Measurements from ENCODE around the gene ZNF566. TPM values are rescaled to one million over a fixed set of nuclear protein-coding genes. Genes with fewer than 3 reads are reported as not detected.

ZNF566 gene
- total and polyA plus RNA-seq, 2 donors = 6.0 to 39.4 TPM

- Histone ChIP-seq H3K4me3 (ENCODE audit: low read depth, low read length) (peak within 1 kb of the TSS; percentile 81), H3K36me3 (ENCODE audit: insufficient read depth) (no peaks in the 10 kb centered on the region), H3K27ac (ENCODE audit: low read depth) (peak within 1 kb of the TSS; percentile 78), H3K4me1 (ENCODE audit: insufficient read depth) (no peaks in the 10 kb centered on the region)
- DNase-seq (ENCODE audit: extremely low spot score) = peak; percentile 43
- WGBS = under 1% methylated on average over 70 of the region's 70 CpGs
Observed at GRCh38 chr19:36418287-36419001, 70.9 kb downstream of the ZNF566 start, which contains the start of gene ZFP82. Gene ZFP82, minus strand, starts transcription at chr19:36418644. Its CDS starts 8,855 bp downstream, at chr19:36409789.

- peak; percentile 5 for DNase-seq (ENCODE audit: extremely low spot score)
- H3K4me1 ChIP-seq (ENCODE audit: insufficient read depth) = no peaks in the 10 kb centered on the region
- WGBS = 13% methylated on average over 25 of the region's 25 CpGs
Observed at GRCh38 chr19:36417752-36418286, 71.5 kb downstream of the ZNF566 start.

GRCh38 chr19:36409841-36410240 lies 79.5 kb downstream of the ZNF566 start:
- no peak overlapping the region for H3K4me3 ChIP-seq (ENCODE audit: low read depth, low read length)
- H3K4me1 ChIP-seq (ENCODE audit: insufficient read depth) = no peaks in the 10 kb centered on the region
- no peak overlapping the region for H3K27ac ChIP-seq (ENCODE audit: low read depth)
- 66% methylated on average over 5 of the region's 5 CpGs for WGBS
- peaks cover 9% of the 10 kb centered on the region for H3K36me3 ChIP-seq (ENCODE audit: insufficient read depth)
- no peak for DNase-seq (ENCODE audit: extremely low spot score)

More at GRCh38 chr19:36417752-36418286, 71.5 kb downstream of the ZNF566 start:
- Histone ChIP-seq H3K27ac (ENCODE audit: low read depth) (peak overlapping the region; percentile 78), H3K36me3 (ENCODE audit: insufficient read depth) (no peaks in the 10 kb centered on the region), H3K4me3 (ENCODE audit: low read depth, low read length) (peak overlapping the region; percentile 81)

- Histone ChIP-seq H3K36me3 (ENCODE audit: insufficient read depth) (peaks cover 12% of the 10 kb centered on the region), H3K27ac (ENCODE audit: low read depth) (no peak overlapping the region), H3K4me1 (ENCODE audit: insufficient read depth) (no peaks in the 10 kb centered on the region), H3K4me3 (ENCODE audit: low read depth, low read length) (no peak overlapping the region)
- no peak for DNase-seq (ENCODE audit: extremely low spot score)
- 98% methylated on average over 3 of the region's 3 CpGs for WGBS
Observed at GRCh38 chr19:36408101-36408500, 81.3 kb downstream of the ZNF566 start.

- 98% methylated on average over 3 of the region's 3 CpGs for WGBS
- H3K4me3 ChIP-seq (ENCODE audit: low read depth, low read length) = no peak overlapping the region
- H3K4me1 ChIP-seq (ENCODE audit: insufficient read depth) = no peaks in the 10 kb centered on the region
- DNase-seq (ENCODE audit: extremely low spot score) = no peak
- no peak overlapping the region for H3K27ac ChIP-seq (ENCODE audit: low read depth)
- peaks cover 21% of the 10 kb centered on the region for H3K36me3 ChIP-seq (ENCODE audit: insufficient read depth)
Observed at GRCh38 chr19:36404498-36404897, 84.9 kb downstream of the ZNF566 start.

GRCh38 chr19:36401475-36401874 lies 87.9 kb downstream of the ZNF566 start:
- peaks cover 15% of the 10 kb centered on the region for H3K36me3 ChIP-seq (ENCODE audit: insufficient read depth)
- H3K27ac ChIP-seq (ENCODE audit: low read depth) = no peak overlapping the region
- DNase-seq (ENCODE audit: extremely low spot score) = no peak
- no peak overlapping the region for H3K4me3 ChIP-seq (ENCODE audit: low read depth, low read length)
- H3K4me1 ChIP-seq (ENCODE audit: insufficient read depth) = no peaks in the 10 kb centered on the region
- WGBS = 94% methylated on average over 7 of the region's 7 CpGs

- no peaks in the 10 kb centered on the region for H3K4me1 ChIP-seq (ENCODE audit: insufficient read depth)
- 96% methylated on average over 3 of the region's 3 CpGs for WGBS
- peaks cover 13% of the 10 kb centered on the region for H3K36me3 ChIP-seq (ENCODE audit: insufficient read depth)
- no peak overlapping the region for H3K4me3 ChIP-seq (ENCODE audit: low read depth, low read length)
- no peak overlapping the region for H3K27ac ChIP-seq (ENCODE audit: low read depth)
- no peak for DNase-seq (ENCODE audit: extremely low spot score)
Observed at GRCh38 chr19:36398571-36398970, 90.8 kb downstream of the ZNF566 start.

Other genes with a start within 250 kb of the ZNF566 start
- 25.6 TPM for gene ZFP14, start 110.4 kb downstream of the ZNF566 start, total RNA-seq
- 2.2 TPM for gene ZFP14, start 110.4 kb downstream of the ZNF566 start, polyA plus RNA-seq
- 22.6 TPM for gene ZFP82, start 70.9 kb downstream of the ZNF566 start, total RNA-seq
- gene ZFP82, start 70.9 kb downstream of the ZNF566 start, polyA plus RNA-seq = 4.2 TPM
- gene ZNF260, start 38.7 kb upstream of the ZNF566 start, total RNA-seq = 52.5 TPM
- 5.7 TPM for gene ZNF260, start 38.7 kb upstream of the ZNF566 start, polyA plus RNA-seq
- 36.2 TPM for gene ZNF529, start 83.7 kb upstream of the ZNF566 start, total RNA-seq
- gene ZNF529, start 83.7 kb upstream of the ZNF566 start, polyA plus RNA-seq = 6.4 TPM
- 30.3 TPM for gene ZNF382, start 115.8 kb upstream of the ZNF566 start, total RNA-seq
- gene ZNF382, start 115.8 kb upstream of the ZNF566 start, polyA plus RNA-seq = 4.2 TPM
- gene ZNF461, start 177.3 kb upstream of the ZNF566 start, total RNA-seq = 19.9 TPM
- 4.7 TPM for gene ZNF461, start 177.3 kb upstream of the ZNF566 start, polyA plus RNA-seq
- gene ZNF567, start 198.1 kb upstream of the ZNF566 start, total RNA-seq = 22.9 TPM
- gene ZNF567, start 198.1 kb upstream of the ZNF566 start, polyA plus RNA-seq = 5.2 TPM

All from urinary bladder (tissue), 4 donors.